Upper lobe of left lung (tissue), 4 donors: ENCODE results near the gene TMEM238L.

Source experiments
- CTCF ChIP-seq, 6 experiments: fragments of 450-650 bp in 4 of 6; fragments of 200-600 bp in 2 of 6; sonication (generic) in 2 of 6; IDR thresholded peaks; one replicate each; pipeline ENCODE4 v1.5.1; 2016 to 2019; ENCODE audit warnings: antibody characterized with exemption in 6 of 6
- EP300 ChIP-seq, 4 donors: sonication (generic); formaldehyde crosslinking; IDR thresholded peaks; one replicate each; pipeline ENCODE4 v1.5.1; 2017; ENCODE audit warnings: antibody characterized with exemption in 4 of 4, control low read depth in 2 of 4
- POLR2AphosphoS5 ChIP-seq, 2 donors: sonication (generic); formaldehyde crosslinking; IDR thresholded peaks; one replicate each; pipeline ENCODE4 v1.5.1; 2017; ENCODE audit warnings: antibody characterized with exemption in 2 of 2

- TF ChIP-seq CTCF (IDR thresholded peaks at IDR 0.05) = no peak
- no peak for TF ChIP-seq POLR2AphosphoS5 (IDR thresholded peaks at IDR 0.05)
- TF ChIP-seq EP300 (IDR thresholded peaks at IDR 0.05) = no peak
Observed at GRCh38 chr17:10837921-10838320, 34.0 kb upstream of the TMEM238L start, which contains the start of gene PIRT.
